ENCODE measurements around the gene LRCH3. TPM values are rescaled to one million over a fixed set of nuclear protein-coding genes. Genes with fewer than 3 reads are reported as not detected.
"Not testable (repeated sequence)": the region's sequence is repeated elsewhere in the genome, so short reads cannot be mapped to it uniquely, and the experiment has no call there.

Gene LRCH3
- total RNA-seq, 1 donor from 2014 or later = 57.0 TPM

- no peaks in the 10 kb centered on the region for H3K27me3 Mint-ChIP-seq (ENCODE audit: low read depth)
- H3K4me1 Mint-ChIP-seq (ENCODE audit: low read depth) = peaks cover 27% of the 10 kb centered on the region
- intact Hi-C loops (cut with micrococcal nuclease) = no loop called here
- no peaks in the 10 kb centered on the region for H3K9me3 Mint-ChIP-seq
- no peak for DNase-seq (ENCODE audit: low spot score)
- peaks cover 54% of the 10 kb centered on the region for H3K36me3 Mint-ChIP-seq (ENCODE audit: low read depth)
- no peak overlapping the region for H3K27ac Mint-ChIP-seq
- no peak overlapping the region for H3K4me3 Mint-ChIP-seq (ENCODE audit: low read depth)
Observed at GRCh38 chr3:197882586-197882985, 91.5 kb downstream of the LRCH3 start.

DNA sequence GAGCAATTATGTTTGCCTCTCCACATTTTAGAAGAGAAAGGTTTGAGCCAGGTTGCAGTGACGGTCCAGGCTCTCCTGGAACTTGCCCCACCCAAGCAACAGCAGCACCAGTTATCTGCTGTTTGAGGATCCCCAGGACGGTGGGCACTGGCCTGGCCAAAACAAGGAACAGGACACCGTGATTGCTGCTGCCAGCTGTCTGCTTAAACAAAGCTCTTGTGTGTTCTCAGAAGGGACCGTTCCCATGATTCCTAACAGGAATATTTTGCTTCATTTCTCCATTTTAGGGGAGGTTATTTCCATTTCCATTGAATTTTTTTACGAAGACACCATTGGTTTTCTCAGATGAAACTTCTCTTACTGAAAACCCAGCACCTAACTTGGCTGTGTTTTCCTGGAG, 92.5 kb downstream of the LRCH3 start:
- peaks cover 46% of the 10 kb centered on the region for H3K36me3 Mint-ChIP-seq (ENCODE audit: low read depth)
- no peaks in the 10 kb centered on the region for H3K9me3 Mint-ChIP-seq
- no peak for DNase-seq (ENCODE audit: low spot score)
- intact Hi-C loops (cut with micrococcal nuclease) = no loop called here
- H3K4me1 Mint-ChIP-seq (ENCODE audit: low read depth) = peaks cover 20% of the 10 kb centered on the region
- H3K27me3 Mint-ChIP-seq (ENCODE audit: low read depth) = no peaks in the 10 kb centered on the region
- peak overlapping the region; percentile 26 for H3K27ac Mint-ChIP-seq
- no peak overlapping the region for H3K4me3 Mint-ChIP-seq (ENCODE audit: low read depth)

GRCh38 chr3:197884330-197884729, 93.3 kb downstream of the LRCH3 start:
- H3K36me3 Mint-ChIP-seq (ENCODE audit: low read depth) = peaks cover 48% of the 10 kb centered on the region
- DNase-seq (ENCODE audit: low spot score); H3K27ac Mint-ChIP-seq; H3K27me3 Mint-ChIP-seq (ENCODE audit: low read depth); H3K4me3 Mint-ChIP-seq (ENCODE audit: low read depth); intact Hi-C loops (cut with micrococcal nuclease); H3K9me3 Mint-ChIP-seq: not testable (repeated sequence)
- peaks cover 15% of the 10 kb centered on the region for H3K4me1 Mint-ChIP-seq (ENCODE audit: low read depth)

GRCh38 chr3:197886052-197886451, 95.0 kb downstream of the LRCH3 start:
- intact Hi-C loops (cut with micrococcal nuclease); H3K4me1 Mint-ChIP-seq (ENCODE audit: low read depth); H3K9me3 Mint-ChIP-seq; DNase-seq (ENCODE audit: low spot score); H3K4me3 Mint-ChIP-seq (ENCODE audit: low read depth); H3K27me3 Mint-ChIP-seq (ENCODE audit: low read depth); H3K27ac Mint-ChIP-seq: not testable (repeated sequence)
- peaks cover 41% of the 10 kb centered on the region for H3K36me3 Mint-ChIP-seq (ENCODE audit: low read depth)

- peaks cover 30% of the 10 kb centered on the region for H3K36me3 Mint-ChIP-seq (ENCODE audit: low read depth)
- H3K9me3 Mint-ChIP-seq; H3K4me1 Mint-ChIP-seq (ENCODE audit: low read depth); H3K27ac Mint-ChIP-seq; H3K27me3 Mint-ChIP-seq (ENCODE audit: low read depth); intact Hi-C loops (cut with micrococcal nuclease); H3K4me3 Mint-ChIP-seq (ENCODE audit: low read depth); DNase-seq (ENCODE audit: low spot score): not testable (repeated sequence)
Observed at GRCh38 chr3:197887430-197888053, 96.5 kb downstream of the LRCH3 start.

GRCh38 chr3:197888511-197888910, 97.5 kb downstream of the LRCH3 start:
- intact Hi-C loops (cut with micrococcal nuclease) = no loop called here
- Mint-ChIP-seq H3K9me3 (no peaks in the 10 kb centered on the region), H3K4me1 (ENCODE audit: low read depth) (peaks cover 2% of the 10 kb centered on the region), H3K4me3 (ENCODE audit: low read depth) (no peak overlapping the region), H3K27me3 (ENCODE audit: low read depth) (no peaks in the 10 kb centered on the region), H3K36me3 (ENCODE audit: low read depth) (peaks cover 25% of the 10 kb centered on the region), H3K27ac (no peak overlapping the region)
- no peak for DNase-seq (ENCODE audit: low spot score)

GRCh38 chr3:197889204-197889930, 98.3 kb downstream of the LRCH3 start:
- H3K9me3 Mint-ChIP-seq = no peaks in the 10 kb centered on the region

GRCh38 chr3:197890693-197891092, 99.6 kb downstream of the LRCH3 start:
- no peak overlapping the region for H3K27ac Mint-ChIP-seq
- no peaks in the 10 kb centered on the region for H3K27me3 Mint-ChIP-seq (ENCODE audit: low read depth)
- H3K4me3 Mint-ChIP-seq (ENCODE audit: low read depth) = no peak overlapping the region
- DNase-seq (ENCODE audit: low spot score) = no peak
- H3K4me1 Mint-ChIP-seq (ENCODE audit: low read depth) = peaks cover 2% of the 10 kb centered on the region
- intact Hi-C loops (cut with micrococcal nuclease) = no loop called here
- H3K9me3 Mint-ChIP-seq = no peaks in the 10 kb centered on the region
- peaks cover 11% of the 10 kb centered on the region for H3K36me3 Mint-ChIP-seq (ENCODE audit: low read depth)

More at GRCh38 chr3:197889204-197889930, 98.3 kb downstream of the LRCH3 start:
- H3K4me3 Mint-ChIP-seq (ENCODE audit: low read depth) = no peak overlapping the region
- peaks cover 19% of the 10 kb centered on the region for H3K36me3 Mint-ChIP-seq (ENCODE audit: low read depth)
- intact Hi-C loops (cut with micrococcal nuclease) = no loop called here
- no peak for DNase-seq (ENCODE audit: low spot score)
- H3K27me3 Mint-ChIP-seq (ENCODE audit: low read depth) = no peaks in the 10 kb centered on the region
- no peak overlapping the region for H3K27ac Mint-ChIP-seq
- peaks cover 2% of the 10 kb centered on the region for H3K4me1 Mint-ChIP-seq (ENCODE audit: low read depth)

GRCh38 chr3:197892162-197892561, 101.1 kb downstream of the LRCH3 start:
- intact Hi-C loops (cut with micrococcal nuclease) = no loop called here
- Mint-ChIP-seq H3K27me3 (ENCODE audit: low read depth) (no peaks in the 10 kb centered on the region), H3K9me3 (no peaks in the 10 kb centered on the region), H3K27ac (no peak overlapping the region), H3K4me3 (ENCODE audit: low read depth) (no peak overlapping the region), H3K4me1 (ENCODE audit: low read depth) (peaks cover 2% of the 10 kb centered on the region), H3K36me3 (ENCODE audit: low read depth) (peaks cover 10% of the 10 kb centered on the region)
- no peak for DNase-seq (ENCODE audit: low spot score)

- Mint-ChIP-seq H3K27me3 (ENCODE audit: low read depth) (no peaks in the 10 kb centered on the region), H3K36me3 (ENCODE audit: low read depth) (no peaks in the 10 kb centered on the region), H3K27ac (no peak overlapping the region), H3K4me3 (ENCODE audit: low read depth) (no peak overlapping the region), H3K4me1 (ENCODE audit: low read depth) (no peaks in the 10 kb centered on the region), H3K9me3 (no peaks in the 10 kb centered on the region)
- intact Hi-C loops (cut with micrococcal nuclease) = no loop called here
- DNase-seq (ENCODE audit: low spot score) = no peak
Observed at GRCh38 chr3:197896421-197896820, 105.4 kb downstream of the LRCH3 start.

DNA sequence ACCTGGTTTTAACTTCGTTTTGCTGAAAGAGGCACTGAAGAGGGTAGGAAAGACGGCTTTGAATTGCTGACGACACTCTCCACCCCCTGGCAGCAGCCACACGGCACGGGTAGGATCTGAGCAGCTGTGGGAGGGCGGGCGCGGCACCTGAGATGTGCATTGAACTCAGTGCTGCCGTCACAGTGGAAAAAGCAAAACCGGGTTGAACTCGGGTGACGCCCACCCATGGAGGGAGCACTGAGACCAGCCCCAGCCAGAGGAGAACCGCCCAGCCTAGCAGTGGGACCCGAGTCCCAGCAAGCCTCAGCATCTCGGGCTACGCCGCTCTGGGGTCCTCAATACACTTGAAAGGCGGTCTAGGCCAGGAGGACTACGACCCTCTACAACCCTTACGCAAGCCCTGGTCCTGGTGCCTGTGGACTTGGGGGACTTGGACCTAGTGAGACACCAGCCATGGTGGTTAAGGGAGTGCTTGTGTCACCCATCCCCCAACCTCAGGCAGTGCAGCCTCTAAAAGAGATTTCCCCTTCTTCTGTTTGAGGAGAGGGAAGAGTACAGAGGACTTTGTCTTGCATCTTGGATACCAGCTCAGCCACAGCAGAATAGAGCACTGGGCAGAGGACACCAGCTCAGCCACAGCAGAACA, 108.9 kb downstream of the LRCH3 start:
- H3K36me3 Mint-ChIP-seq (ENCODE audit: low read depth) = no peaks in the 10 kb centered on the region
- H3K27me3 Mint-ChIP-seq (ENCODE audit: low read depth) = no peaks in the 10 kb centered on the region
- no peak for DNase-seq (ENCODE audit: low spot score)
- no peaks in the 10 kb centered on the region for H3K9me3 Mint-ChIP-seq
- no peaks in the 10 kb centered on the region for H3K4me1 Mint-ChIP-seq (ENCODE audit: low read depth)
- intact Hi-C loops (cut with micrococcal nuclease) = no loop called here
- no peak overlapping the region for H3K27ac Mint-ChIP-seq
- no peak overlapping the region for H3K4me3 Mint-ChIP-seq (ENCODE audit: low read depth)

DNA sequence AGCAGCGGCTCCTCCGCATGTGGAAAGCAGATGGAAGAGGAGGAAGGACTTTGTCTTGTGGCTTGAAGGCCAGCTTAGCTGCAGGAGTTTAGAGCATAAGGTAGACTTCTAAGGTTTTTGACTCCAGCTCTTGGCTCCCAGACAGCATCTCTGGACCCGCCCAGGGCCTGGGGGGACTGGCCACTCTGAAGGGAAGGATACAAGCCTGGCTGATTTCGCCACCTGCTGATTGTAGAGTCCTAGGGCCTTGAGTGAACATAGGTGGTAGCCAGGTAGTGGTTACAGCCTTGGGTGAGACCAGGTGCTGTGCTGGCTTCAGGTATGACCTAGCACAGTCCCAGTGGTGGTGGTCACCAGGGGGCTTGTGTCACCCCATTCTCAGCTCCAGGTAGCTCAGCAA, 110.6 kb downstream of the LRCH3 start:
- intact Hi-C loops (cut with micrococcal nuclease) = no loop called here
- Mint-ChIP-seq H3K9me3 (no peaks in the 10 kb centered on the region), H3K27ac (no peak overlapping the region), H3K4me1 (ENCODE audit: low read depth) (peaks cover 8% of the 10 kb centered on the region), H3K36me3 (ENCODE audit: low read depth) (no peaks in the 10 kb centered on the region), H3K4me3 (ENCODE audit: low read depth) (no peak overlapping the region), H3K27me3 (ENCODE audit: low read depth) (no peaks in the 10 kb centered on the region)
- DNase-seq (ENCODE audit: low spot score) = no peak
